ENCODE results near the gene MUC4.

Gene MUC4

GRCh38 chr3:195766671-195767070, 45.1 kb downstream of the MUC4 start:
- Histone ChIP-seq H3K4me3 (replicated peaks; ENCODE audit: insufficient read depth, low read length) (no peak overlapping the region), H3K27ac (replicated peaks) (no peak overlapping the region), H3K27me3 (ENCODE audit: insufficient read depth, poor library complexity, severe bottlenecking) (peaks cover 14% of the 10 kb centered on the region)
- TF ChIP-seq GABPA (IDR thresholded peaks at IDR 0.05; ENCODE audit: low read depth) (no peak), SPI1 (IDR thresholded peaks at IDR 0.05; ENCODE audit: borderline replicate concordance, low read depth) (no peak), POLR2AphosphoS5 (IDR thresholded peaks at IDR 0.05; ENCODE audit: low read depth) (no peak), REST (IDR thresholded peaks at IDR 0.05; ENCODE audit: insufficient replicate concordance, low read depth) (no peak)
- TF ChIP-seq, protein P1, sequence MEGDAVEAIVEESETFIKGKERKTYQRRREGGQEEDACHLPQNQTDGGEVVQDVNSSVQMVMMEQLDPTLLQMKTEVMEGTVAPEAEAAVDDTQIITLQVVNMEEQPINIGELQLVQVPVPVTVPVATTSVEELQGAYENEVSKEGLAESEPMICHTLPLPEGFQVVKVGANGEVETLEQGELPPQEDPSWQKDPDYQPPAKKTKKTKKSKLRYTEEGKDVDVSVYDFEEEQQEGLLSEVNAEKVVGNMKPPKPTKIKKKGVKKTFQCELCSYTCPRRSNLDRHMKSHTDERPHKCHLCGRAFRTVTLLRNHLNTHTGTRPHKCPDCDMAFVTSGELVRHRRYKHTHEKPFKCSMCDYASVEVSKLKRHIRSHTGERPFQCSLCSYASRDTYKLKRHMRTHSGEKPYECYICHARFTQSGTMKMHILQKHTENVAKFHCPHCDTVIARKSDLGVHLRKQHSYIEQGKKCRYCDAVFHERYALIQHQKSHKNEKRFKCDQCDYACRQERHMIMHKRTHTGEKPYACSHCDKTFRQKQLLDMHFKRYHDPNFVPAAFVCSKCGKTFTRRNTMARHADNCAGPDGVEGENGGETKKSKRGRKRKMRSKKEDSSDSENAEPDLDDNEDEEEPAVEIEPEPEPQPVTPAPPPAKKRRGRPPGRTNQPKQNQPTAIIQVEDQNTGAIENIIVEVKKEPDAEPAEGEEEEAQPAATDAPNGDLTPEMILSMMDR (IDR thresholded peaks at IDR 0.05; ENCODE audit: insufficient read depth, low read length), result no peak
- DNase-seq (ENCODE audit: low read depth in 1 of 2, low spot score in 1 of 2), result no peak

DNA sequence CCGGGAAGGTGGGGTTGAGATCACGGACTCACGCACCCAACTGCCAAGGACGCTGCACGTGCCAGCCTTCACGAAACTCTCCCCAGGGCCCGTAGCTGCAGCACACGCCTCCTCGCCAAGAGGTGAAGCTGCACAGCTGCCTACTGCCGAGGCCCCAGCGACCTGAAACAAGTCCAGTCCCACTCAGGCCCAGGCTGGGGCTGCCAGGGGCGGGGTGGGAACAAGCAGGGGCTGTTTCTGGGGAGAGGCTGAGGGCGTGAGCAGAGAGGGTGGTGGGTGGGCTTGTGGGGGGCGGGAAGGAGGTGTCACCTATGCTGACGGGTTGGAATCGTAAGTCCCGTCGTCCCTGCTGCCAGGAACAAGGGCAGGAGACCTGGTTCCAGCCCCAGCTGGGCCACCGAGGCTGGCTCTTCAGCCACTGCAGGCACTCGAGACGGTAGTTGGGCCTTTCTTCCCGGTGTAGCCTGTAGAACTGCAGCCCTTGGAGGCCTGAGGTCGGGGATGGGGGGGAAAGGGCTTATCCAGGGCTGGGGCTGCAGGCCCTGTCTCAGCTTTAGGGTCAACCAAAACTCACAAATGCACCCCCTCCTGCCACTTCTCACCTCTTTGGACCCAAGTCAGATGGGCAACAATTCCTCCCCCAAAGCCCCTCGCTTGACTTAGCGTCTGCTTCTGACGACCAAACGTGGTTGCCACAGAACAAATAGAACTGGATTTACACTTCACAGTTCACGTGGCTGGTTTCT, 46.6 kb downstream of the MUC4 start:
- Histone ChIP-seq H3K27me3 (ENCODE audit: insufficient read depth, poor library complexity, severe bottlenecking) (peaks cover 18% of the 10 kb centered on the region), H3K4me3 (replicated peaks; ENCODE audit: insufficient read depth, low read length) (no peak overlapping the region), H3K27ac (replicated peaks) (no peak overlapping the region)
- DNase-seq (ENCODE audit: low read depth in 1 of 2, low spot score in 1 of 2), result no peak
- TF ChIP-seq GABPA (IDR thresholded peaks at IDR 0.05; ENCODE audit: low read depth), result no peak
- TF ChIP-seq, protein P1 (IDR thresholded peaks at IDR 0.05; ENCODE audit: insufficient read depth, low read length), result no peak
- no peak for TF ChIP-seq REST (IDR thresholded peaks at IDR 0.05; ENCODE audit: insufficient replicate concordance, low read depth)
- no peak for TF ChIP-seq SPI1 (IDR thresholded peaks at IDR 0.05; ENCODE audit: borderline replicate concordance, low read depth)
- TF ChIP-seq POLR2AphosphoS5 (IDR thresholded peaks at IDR 0.05; ENCODE audit: low read depth), result no peak

- TF ChIP-seq GABPA (IDR thresholded peaks at IDR 0.05; ENCODE audit: low read depth), result no peak
- no peak for TF ChIP-seq REST (IDR thresholded peaks at IDR 0.05; ENCODE audit: insufficient replicate concordance, low read depth)
- TF ChIP-seq POLR2AphosphoS5 (IDR thresholded peaks at IDR 0.05; ENCODE audit: low read depth), result no peak
- TF ChIP-seq, protein P1 (IDR thresholded peaks at IDR 0.05; ENCODE audit: insufficient read depth, low read length), result no peak
- no peak for TF ChIP-seq SPI1 (IDR thresholded peaks at IDR 0.05; ENCODE audit: borderline replicate concordance, low read depth)
- DNase-seq (ENCODE audit: low read depth in 1 of 2, low spot score in 1 of 2), result no peak
- H3K27ac ChIP-seq (replicated peaks), result no peak overlapping the region
- H3K4me3 ChIP-seq (replicated peaks; ENCODE audit: insufficient read depth, low read length), result no peak overlapping the region
- peaks cover 21% of the 10 kb centered on the region for H3K27me3 ChIP-seq (ENCODE audit: insufficient read depth, poor library complexity, severe bottlenecking)
These were observed 47.6 kb downstream of the MUC4 start for GRCh38 chr3:195763843-195764825.
